OCI-LY7 (cell line): ENCODE measurements around the gene CSF2RB. TPM values are rescaled to one million over a fixed set of nuclear protein-coding genes. Genes with fewer than 3 reads are reported as not detected.
A peak's percentile ranks its signal among the peaks of the same experiment; 100 is the strongest.

Experiments used
- Bru-seq: library from RNA; stranded (reverse); fragments of 400-500 nt; gene quantifications from one replicate; lab custom pipeline; 2021; lab: Mats Ljungman, UMichigan
- BruChase-seq, 2 experiments: library from RNA; stranded (reverse); fragments of 400-500 nt; gene quantifications; one replicate each; lab custom pipeline; 2021; lab: Mats Ljungman, UMichigan
- BruUV-seq: library from RNA; stranded (reverse); fragments of 400-500 nt; replicated peaks from 2 replicates; lab custom pipeline; 2021; lab: Mats Ljungman, UMichigan
- CTCF ChIA-PET: fragments of 300-600 bp; sonication (Branson Sonifier 250); formaldehyde crosslinking; loops from one replicate; lab custom pipeline; 2022; ENCODE audit warnings: antibody characterized with exemption; ENCODE audit not compliant: unreplicated experiment; lab: Charles Lee
- POLR2A ChIA-PET: fragments of 300-600 bp; sonication (Branson Sonifier 250); formaldehyde crosslinking; loops from one replicate; lab custom pipeline; 2022; ENCODE audit warnings: antibody characterized with exemption; lab: Charles Lee
- DNase-seq: peaks from one replicate; pipeline ENCODE4 v3.0.0-alpha.2; 2015; ENCODE audit warnings: low spot score
- H2AFZ ChIP-seq: fragments of 200-600 bp; sonication (generic), shearing (Covaris generic); 2 replicates; pipeline ENCODE4 v1.6.1; 2014; ENCODE audit warnings: mild to moderate bottlenecking, antibody characterized with exemption, low read length, moderate library complexity
- H3K27ac ChIP-seq: fragments of 200-600 bp; sonication (generic); 2 replicates; pipeline ENCODE4 v1.5.1; 2014; ENCODE audit warnings: mixed run types, low read depth, mild to moderate bottlenecking, moderate library complexity, low read length, inconsistent platforms; ENCODE audit not compliant: poor library complexity, severe bottlenecking
- H3K36me3 ChIP-seq: fragments of 200-600 bp; sonication (generic); 2 replicates; pipeline ENCODE4 v1.6.1; 2014; ENCODE audit warnings: mild to moderate bottlenecking, antibody characterized with exemption, low read length, moderate library complexity, mixed read lengths; ENCODE audit not compliant: insufficient read depth
- H3K4me1 ChIP-seq: fragments of 200-600 bp; sonication (generic); 2 replicates; pipeline ENCODE4 v1.5.1; 2014; ENCODE audit warnings: mild to moderate bottlenecking, low read length; ENCODE audit not compliant: insufficient read depth, poor library complexity, severe bottlenecking
- H3K4me2 ChIP-seq: fragments of 200-600 bp; sonication (generic); 2 replicates; pipeline ENCODE4 v1.6.1; 2014; ENCODE audit warnings: mild to moderate bottlenecking, low read length
- H3K4me3 ChIP-seq: fragments of 200-600 bp; sonication (generic); 2 replicates; pipeline ENCODE4 v1.5.1; 2014; ENCODE audit warnings: mild to moderate bottlenecking, low read depth, low read length; ENCODE audit not compliant: poor library complexity, severe bottlenecking
- H3K79me2 ChIP-seq: fragments of 200-600 bp; sonication (generic); 2 replicates; pipeline ENCODE4 v1.6.1; 2016; ENCODE audit warnings: low read depth, mild to moderate bottlenecking, low read length, moderate library complexity, mixed read lengths; ENCODE audit not compliant: insufficient read depth
- H3K9me2 ChIP-seq: fragments of 200-600 bp; sonication (generic); 2 replicates; pipeline ENCODE4 v1.6.1; 2016; ENCODE audit warnings: mild to moderate bottlenecking, low read length, mixed read lengths; ENCODE audit not compliant: insufficient read depth
- H3K9me3 ChIP-seq: fragments of 200-600 bp; sonication (generic); 2 replicates; pipeline ENCODE4 v1.6.1; 2014; ENCODE audit warnings: mild to moderate bottlenecking, mixed run types, low read length, mixed read lengths
- H4K20me1 ChIP-seq: fragments of 200-600 bp; sonication (generic); 2 replicates; pipeline ENCODE4 v1.6.1; 2014; ENCODE audit warnings: mild to moderate bottlenecking, antibody characterized with exemption, low read length, moderate library complexity, mixed read lengths; ENCODE audit not compliant: insufficient read depth
- CTCF ChIP-seq: fragments of 200-600 bp; sonication (generic); conservative IDR thresholded peaks from 2 replicates; pipeline ENCODE4 v1.5.1; 2014; ENCODE audit warnings: mild to moderate bottlenecking, antibody characterized with exemption, low read length, moderate library complexity, mixed read lengths
- EZH2phosphoT487 ChIP-seq: fragments of 200-600 bp; sonication (generic); IDR thresholded peaks from 2 replicates; pipeline ENCODE4 v1.6.1; 2018; ENCODE audit warnings: low read depth, borderline replicate concordance, mild to moderate bottlenecking, mixed run types, antibody characterized with exemption, low read length, moderate library complexity, mixed read lengths
- intact Hi-C: fragments of 100-400 bp; cut with micrococcal nuclease; formaldehyde crosslinking; loops from one replicate; pipeline ENCODE4 v1.10.0; 2022; ENCODE audit not compliant: unreplicated experiment
- long read RNA-seq: library from polyadenylated mRNA; stranded (forward); transcript quantifications from one replicate; pipeline ENCODE4 v2.0.0, GENCODE V29; 2022
- total RNA-seq, 2 experiments: library from RNA; depleted of rRNA in 1 of 2; stranded (reverse); fragments of >200 nt in 1 of 2; shearing (Covaris generic) in 1 of 2; gene quantifications; 2 replicates each; pipeline ENCODE4 v1.2.3, GENCODE V29; 2014 to 2022

Gene CSF2RB
- total RNA-seq (2014; rRNA removed; shearing (Covaris generic)) (6.2 and 7.6 TPM in 2 replicates), total RNA-seq (2022) (21.6 and 23.4 TPM in 2 replicates), Bru-seq, nascent RNA (percentile 58 among the genes with signal in this experiment), BruChase-seq, experiment 1, labeled RNA remaining after a 6-hour chase (percentile 56 among the genes with signal in this experiment), BruChase-seq, experiment 2, labeled RNA remaining after a 2-hour chase (percentile 68 among the genes with signal in this experiment)
- long read RNA-seq, full-length matches to known transcripts = 9 of 38 reads
- long read RNA-seq, partial matches to known transcripts = 18 of 38 reads
- long read RNA-seq, other reads (novel, unspliced or antisense) = 11 of 38 reads

GRCh38 chr22:36913427-36914389 lies at the start of gene CSF2RB:
TSS of gene CSF2RB (plus strand) at chr22:36913628. CDS start at chr22:36922208, 8,580 bp downstream.
- Histone ChIP-seq H4K20me1 (no peaks in the 10 kb centered on the region), H2AFZ (peak within 1 kb of the TSS; percentile 81; the same call in 1 of the 2 replicates), H3K36me3 (0 out of 2 replicates have a peak, but pooled peaks cover 2% of the 10 kb centered on the region), H3K4me2 (peak within 1 kb of the TSS; percentile 67), H3K27ac (peak within 1 kb of the TSS; percentile 47), H3K79me2 (no peaks in the 10 kb centered on the region), H3K4me3 (peak within 1 kb of the TSS; percentile 64), H3K4me1 (peaks cover 35% of the 10 kb centered on the region), H3K9me3 (no peaks in the 10 kb centered on the region), H3K9me2 (no peaks in the 10 kb centered on the region)
- no TSS peak for BruUV-seq
- POLR2A ChIA-PET = interaction anchor here (1.2 to 1.6 kb wide), 3 partner anchors 17 to 53 kb away, joined by 4 read pairs; no protein-coding TSS in a partner anchor
- TF ChIP-seq CTCF = no peak
- no peak for TF ChIP-seq EZH2phosphoT487
- peak; percentile 55 for DNase-seq
- CTCF ChIA-PET = no interaction called here
- intact Hi-C loops = loop anchor here (1.0 to 5.0 kb wide), 2 partner anchors 54 to 64 kb away; no protein-coding TSS in a partner anchor

- Histone ChIP-seq H3K27ac (no peak overlapping the region), H2AFZ (no peak overlapping the region), H3K4me1 (peaks cover 44% of the 10 kb centered on the region), H3K9me3 (no peaks in the 10 kb centered on the region), H3K36me3 (peaks cover 49% of the 10 kb centered on the region), H3K9me2 (no peaks in the 10 kb centered on the region), H4K20me1 (no peaks in the 10 kb centered on the region), H3K4me2 (no peak overlapping the region), H3K79me2 (peaks cover 19% of the 10 kb centered on the region; the same call in 1 of the 2 replicates), H3K4me3 (no peak overlapping the region)
- no peak for DNase-seq
- POLR2A ChIA-PET = no interaction called here
- intact Hi-C loops = loop anchor here (5.0 kb wide), 1 partner anchor 153 kb away; the partner anchor contains the start of genes MPST and TST
- CTCF ChIA-PET = no interaction called here
- TF ChIP-seq CTCF = no peak
- no peak for TF ChIP-seq EZH2phosphoT487
- no TSS peak for BruUV-seq
These were observed 49.4 kb upstream of the CSF2RB start for GRCh38 chr22:36863979-36864378.
